Left lung (tissue), 10 donors: ENCODE measurements around the gene PTPRD. TPM values are rescaled to one million over a fixed set of nuclear protein-coding genes. Genes with fewer than 3 reads are reported as not detected.

Experiments used
- ATAC-seq: fragments of 200-7000 bp; cut with Tn5 transposase; one replicate; pipeline ENCODE4 v1.9.1; 2020; ENCODE audit warnings: moderate library complexity
- DNase-seq, 4 donors: peaks; one replicate each; pipeline ENCODE4 v3.0.0-alpha.2; 2013 to 2020
- H3K27ac ChIP-seq, 2 donors: fragments of 200-600 bp; sonication (generic) in 1 of 2; one replicate each; pipeline versions ENCODE4 v1.5.0 to v1.8.0; 2020 to 2021
- H3K27me3 ChIP-seq, 2 donors: fragments of 200-600 bp; sonication (generic) in 1 of 2; one replicate each; pipeline versions ENCODE4 v1.5.0 to v1.8.0; 2020 to 2021
- H3K36me3 ChIP-seq, 2 donors: fragments of 200-600 bp; sonication (generic) in 1 of 2; one replicate each; pipeline versions ENCODE4 v1.5.0 to v1.8.0; 2020 to 2021
- H3K4me1 ChIP-seq, 2 donors: fragments of 200-600 bp; one replicate each; pipeline ENCODE4 v1.8.0; 2021
- H3K4me3 ChIP-seq, 2 donors: fragments of 200-600 bp; sonication (generic) in 1 of 2; one replicate each; pipeline versions ENCODE4 v1.5.0 to v1.8.0; 2020 to 2021; ENCODE audit warnings: mild to moderate bottlenecking in 1 of 2
- H3K9me3 ChIP-seq, 2 donors: fragments of 200-600 bp; sonication (generic) in 1 of 2; one replicate each; pipeline versions ENCODE4 v1.5.0 to v1.8.0; 2020 to 2021
- CTCF ChIP-seq, 2 donors: fragments of 200-600 bp; sonication (generic) in 1 of 2; IDR thresholded peaks; one replicate each; pipeline versions ENCODE4 v1.5.0 to v1.8.0; 2021; ENCODE audit warnings: antibody characterized with exemption in 2 of 2
- intact Hi-C, 2 donors: fragments of 100-400 bp; cut with DNase I; formaldehyde crosslinking; loops; one replicate each; pipeline versions ENCODE4 v1.11.2 to v1.14.2; 2022
- polyA plus RNA-seq, 6 donors: library from polyadenylated mRNA; unstranded; fragments of 120-200 nt; gene quantifications; one replicate each; pipeline ENCODE4 v1.2.1, GENCODE V29; 2013; ENCODE audit not compliant: insufficient read length in 6 of 6
- total RNA-seq, 2 donors: library from RNA; stranded (reverse); fragmentation: NEBNext Ultra II Directional; extraction: Animal tissue kit (Norgen Biotek cat#: 25700); gene quantifications; one replicate each; pipeline ENCODE4 v1.2.1, GENCODE V29; 2021
- donor health status: DM: no; HTN: yes; CAD: no.
- donor health status: DM: no; HTN: no; CAD: no.

PTPRD gene
- total and polyA plus RNA-seq, 8 donors, result 24.2 to 167 (median 139) TPM

DNA sequence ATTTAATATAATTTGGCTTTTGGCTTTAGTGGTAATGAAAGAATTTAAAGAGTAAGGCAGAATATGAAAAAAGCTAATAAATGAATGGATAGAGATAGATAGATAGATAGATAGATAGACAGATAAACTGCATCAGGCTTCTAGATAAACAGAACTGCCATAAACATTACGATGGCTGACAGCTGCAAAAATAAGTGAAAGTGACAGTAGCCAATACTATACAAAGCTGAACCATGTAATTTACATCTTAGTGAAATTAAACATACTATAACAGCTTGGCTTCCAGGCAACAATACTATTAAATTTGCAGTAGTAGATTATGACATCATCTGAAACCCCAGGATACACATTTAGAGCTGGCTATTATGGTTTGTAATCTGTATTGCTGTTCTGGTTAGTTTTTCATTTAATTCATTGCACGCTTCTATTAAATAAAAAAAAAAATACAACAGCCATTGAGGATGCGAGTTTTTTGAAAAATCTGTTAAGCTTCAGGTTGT lies 1354.8 kb downstream of the PTPRD start:
- H3K9me3 ChIP-seq, result peaks cover 0 to 2% of the 10 kb centered on the region in 2 donors
- no peaks in the 10 kb centered on the region for H3K4me1 ChIP-seq
- no peaks in the 10 kb centered on the region for H3K27me3 ChIP-seq
- H3K36me3 ChIP-seq, result no peaks in the 10 kb centered on the region
- no peak for ATAC-seq
- intact Hi-C loops, result no loop called here
- TF ChIP-seq CTCF (IDR thresholded peaks at IDR 0.05), result no peak
- no peak overlapping the region for H3K4me3 ChIP-seq
- no peak overlapping the region for H3K27ac ChIP-seq
- DNase-seq, result no peak

GRCh38 chr9:9246726-9247125 lies 1366.1 kb downstream of the PTPRD start:
- DNase-seq (no peak), ATAC-seq (no peak)
- H3K9me3 ChIP-seq, result peaks cover 0 to 8% of the 10 kb centered on the region in 2 donors
- no peaks in the 10 kb centered on the region for H3K36me3 ChIP-seq
- H3K4me1 ChIP-seq, result no peaks in the 10 kb centered on the region
- no peak for TF ChIP-seq CTCF (IDR thresholded peaks at IDR 0.05)
- H3K27ac ChIP-seq, result no peak overlapping the region
- H3K27me3 ChIP-seq, result no peaks in the 10 kb centered on the region
- intact Hi-C loops, result no loop called here
- H3K4me3 ChIP-seq, result no peak overlapping the region

DNA sequence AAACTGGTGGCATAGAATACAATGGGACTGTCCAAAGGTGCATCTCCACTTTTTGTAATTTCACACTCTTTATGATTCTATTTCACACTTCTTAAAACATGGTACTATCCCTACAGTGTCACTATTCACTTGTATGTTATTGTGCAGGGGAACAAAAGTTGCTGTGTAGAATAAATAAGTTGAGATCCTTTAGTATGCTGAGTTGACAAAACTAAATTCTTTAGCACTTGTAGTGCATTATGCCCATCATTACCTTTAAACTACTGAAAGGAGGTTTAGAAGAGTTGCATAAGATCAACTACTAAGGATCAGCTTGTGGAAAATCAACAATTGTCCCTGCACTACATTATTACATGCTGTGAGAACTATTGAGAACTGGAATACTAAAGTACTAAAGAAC lies 1380.9 kb downstream of the PTPRD start:
- H3K36me3 ChIP-seq, result no peaks in the 10 kb centered on the region
- H3K27me3 ChIP-seq, result no peaks in the 10 kb centered on the region
- H3K4me3 ChIP-seq, result no peak overlapping the region
- TF ChIP-seq CTCF (IDR thresholded peaks at IDR 0.05), result no peak
- H3K4me1 ChIP-seq, result no peaks in the 10 kb centered on the region
- ATAC-seq, result no peak
- no peak overlapping the region for H3K27ac ChIP-seq
- peaks cover 0 to 16% of the 10 kb centered on the region in 2 donors for H3K9me3 ChIP-seq
- no peak for DNase-seq
- intact Hi-C loops, result no loop called here

DNA sequence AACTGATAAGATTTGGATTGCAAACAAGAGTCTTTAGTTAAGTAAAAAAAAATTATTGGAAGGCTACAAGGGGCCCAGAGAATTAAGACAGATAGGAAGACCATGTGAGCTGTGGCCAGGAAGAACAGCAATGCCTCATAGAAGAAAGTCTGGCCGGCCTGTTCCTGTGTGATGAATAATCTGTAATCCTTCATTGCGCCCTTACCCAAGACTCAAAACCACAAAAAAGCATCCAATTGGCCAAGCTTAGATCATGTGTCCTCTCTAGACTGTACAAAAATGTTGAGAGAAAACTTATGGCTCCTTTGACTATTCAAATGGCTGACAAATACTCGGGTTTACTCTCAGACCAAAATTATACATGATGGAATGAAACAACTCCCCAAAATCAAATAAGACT lies 1383.5 kb downstream of the PTPRD start:
- no peak overlapping the region for H3K27ac ChIP-seq
- H3K27me3 ChIP-seq, result no peaks in the 10 kb centered on the region
- DNase-seq (no peak), ATAC-seq (no peak)
- H3K9me3 ChIP-seq, result peaks cover 0 to 10% of the 10 kb centered on the region in 2 donors
- H3K4me1 ChIP-seq, result no peaks in the 10 kb centered on the region
- no peak for TF ChIP-seq CTCF (IDR thresholded peaks at IDR 0.05)
- intact Hi-C loops, result no loop called here
- no peaks in the 10 kb centered on the region for H3K36me3 ChIP-seq
- H3K4me3 ChIP-seq, result no peak overlapping the region

- no peak for TF ChIP-seq CTCF (IDR thresholded peaks at IDR 0.05)
- H3K36me3 ChIP-seq, result no peaks in the 10 kb centered on the region
- no peak overlapping the region for H3K27ac ChIP-seq
- DNase-seq (no peak), ATAC-seq (no peak)
- no peaks in the 10 kb centered on the region for H3K27me3 ChIP-seq
- no peak overlapping the region for H3K4me3 ChIP-seq
- no peaks in the 10 kb centered on the region for H3K4me1 ChIP-seq
- no peaks in the 10 kb centered on the region for H3K9me3 ChIP-seq
- intact Hi-C loops, result no loop called here
Measured at GRCh38 chr9:9223175-9223574, 1389.6 kb downstream of the PTPRD start.
